Islet precursor cell (in vitro differentiated cells): ENCODE measurements around the gene FYB1.
"Not testable (repeated sequence)": the region's sequence is repeated elsewhere in the genome, so short reads cannot be mapped to it uniquely, and the experiment has no call there.

Experiments
- DNase-seq: peaks from one replicate; pipeline ENCODE4 v3.0.0-alpha.2; 2018

FYB1 gene, protein sequence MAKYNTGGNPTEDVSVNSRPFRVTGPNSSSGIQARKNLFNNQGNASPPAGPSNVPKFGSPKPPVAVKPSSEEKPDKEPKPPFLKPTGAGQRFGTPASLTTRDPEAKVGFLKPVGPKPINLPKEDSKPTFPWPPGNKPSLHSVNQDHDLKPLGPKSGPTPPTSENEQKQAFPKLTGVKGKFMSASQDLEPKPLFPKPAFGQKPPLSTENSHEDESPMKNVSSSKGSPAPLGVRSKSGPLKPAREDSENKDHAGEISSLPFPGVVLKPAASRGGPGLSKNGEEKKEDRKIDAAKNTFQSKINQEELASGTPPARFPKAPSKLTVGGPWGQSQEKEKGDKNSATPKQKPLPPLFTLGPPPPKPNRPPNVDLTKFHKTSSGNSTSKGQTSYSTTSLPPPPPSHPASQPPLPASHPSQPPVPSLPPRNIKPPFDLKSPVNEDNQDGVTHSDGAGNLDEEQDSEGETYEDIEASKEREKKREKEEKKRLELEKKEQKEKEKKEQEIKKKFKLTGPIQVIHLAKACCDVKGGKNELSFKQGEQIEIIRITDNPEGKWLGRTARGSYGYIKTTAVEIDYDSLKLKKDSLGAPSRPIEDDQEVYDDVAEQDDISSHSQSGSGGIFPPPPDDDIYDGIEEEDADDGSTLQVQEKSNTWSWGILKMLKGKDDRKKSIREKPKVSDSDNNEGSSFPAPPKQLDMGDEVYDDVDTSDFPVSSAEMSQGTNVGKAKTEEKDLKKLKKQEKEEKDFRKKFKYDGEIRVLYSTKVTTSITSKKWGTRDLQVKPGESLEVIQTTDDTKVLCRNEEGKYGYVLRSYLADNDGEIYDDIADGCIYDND

DNA sequence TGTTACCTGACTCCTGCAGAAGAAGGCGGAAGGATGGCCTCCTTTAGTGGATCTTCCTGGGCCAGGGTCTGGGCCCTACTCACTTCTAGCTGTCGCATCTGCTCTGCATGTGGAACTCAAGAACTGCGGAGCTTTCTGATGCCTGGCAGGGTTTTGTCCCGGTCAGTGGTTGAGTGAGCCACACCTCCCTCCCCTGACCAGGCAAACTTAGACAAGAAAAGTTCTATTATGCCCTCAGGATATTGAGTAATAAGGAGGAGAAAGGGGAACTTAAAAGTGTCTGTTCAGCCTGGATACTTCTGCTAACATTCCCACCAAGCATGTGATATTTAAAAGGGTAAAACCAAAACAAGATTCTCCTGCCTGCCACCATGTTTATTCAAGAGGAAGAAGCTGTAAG is at the start of gene FYB1:
Gene FYB1, minus strand, starts transcription at position 127 of the 400 bp plus-strand sequence. CDS start 16,603 bp downstream, outside the sequence.
- DNase-seq: peak; percentile 84

- DNase-seq: no peak
Measured at GRCh38 chr5:39267186-39267585, 47.8 kb upstream of the FYB1 start.

GRCh38 chr5:39266442-39266841 is 47.1 kb upstream of the FYB1 start:
- DNase-seq: no peak

DNA sequence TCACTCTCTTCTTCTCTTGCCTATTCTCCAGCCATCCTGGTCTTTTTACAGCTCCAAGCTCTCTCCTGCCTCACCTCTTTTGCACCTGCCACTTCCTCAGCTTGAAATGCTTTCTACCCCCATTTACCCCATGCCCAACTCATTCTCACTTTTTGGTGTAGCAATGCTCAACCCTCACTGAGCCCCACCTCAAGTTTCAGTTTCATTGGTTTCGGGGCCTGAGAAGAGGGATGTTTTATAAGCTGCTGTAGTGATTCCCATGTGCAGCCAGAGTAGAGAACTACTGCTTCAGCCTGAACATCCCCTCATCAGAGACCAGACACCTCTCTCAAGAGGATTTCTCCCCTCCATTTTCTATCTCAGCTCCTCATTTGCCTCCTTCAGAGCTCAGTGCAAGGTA is 45.2 kb upstream of the FYB1 start:
- DNase-seq: no peak

DNA sequence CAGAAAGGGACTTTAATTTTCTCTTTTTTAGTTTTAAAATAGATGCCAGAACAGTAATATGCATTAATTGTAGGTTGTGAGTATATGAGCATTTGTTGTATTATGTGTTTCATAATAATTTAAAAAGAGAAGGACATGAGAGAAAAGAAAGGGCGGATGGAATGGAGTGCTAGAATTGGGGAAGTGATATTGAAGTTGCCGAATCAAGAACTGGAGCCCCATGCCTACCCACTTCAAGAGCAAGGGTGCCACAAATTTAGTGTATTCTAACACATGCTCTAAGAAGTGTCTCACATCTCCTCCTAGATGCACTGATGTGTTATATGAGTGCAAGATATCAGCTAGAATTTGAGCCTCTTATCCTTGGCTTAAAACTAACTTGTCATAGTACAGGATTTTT is 43.6 kb upstream of the FYB1 start:
- DNase-seq: no peak

GRCh38 chr5:39260095-39260494 is 40.7 kb upstream of the FYB1 start:
- no peak for DNase-seq

- no peak for DNase-seq
Measured at GRCh38 chr5:39257554-39257953, 38.2 kb upstream of the FYB1 start.

- DNase-seq: no peak
Measured at GRCh38 chr5:39256477-39257235, 37.3 kb upstream of the FYB1 start.

- no peak for DNase-seq
Measured at GRCh38 chr5:39255406-39255805, 36.0 kb upstream of the FYB1 start.

- DNase-seq: no peak
Measured at GRCh38 chr5:39254671-39255070, 35.3 kb upstream of the FYB1 start.

DNA sequence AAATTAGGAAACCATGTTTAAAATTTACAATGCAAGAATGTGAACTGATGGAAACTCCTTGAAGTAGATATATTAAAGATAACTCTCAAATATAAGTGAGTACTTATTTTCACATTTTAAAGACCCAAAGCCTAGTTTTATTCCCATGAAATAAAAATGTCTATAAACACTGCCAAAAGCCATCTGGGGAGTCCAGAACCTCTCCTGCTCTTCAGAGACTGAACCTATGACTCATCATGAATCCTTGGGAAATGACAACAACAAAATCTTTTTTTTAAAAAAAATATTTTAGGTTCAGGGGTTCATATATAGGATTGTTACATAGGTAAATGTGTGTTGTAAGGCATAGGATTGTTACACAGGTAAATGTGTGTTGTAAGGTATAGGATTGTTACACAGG is 33.8 kb upstream of the FYB1 start:
- no peak for DNase-seq

GRCh38 chr5:39249564-39250274 is 30.4 kb upstream of the FYB1 start:
- DNase-seq: no peak

DNA sequence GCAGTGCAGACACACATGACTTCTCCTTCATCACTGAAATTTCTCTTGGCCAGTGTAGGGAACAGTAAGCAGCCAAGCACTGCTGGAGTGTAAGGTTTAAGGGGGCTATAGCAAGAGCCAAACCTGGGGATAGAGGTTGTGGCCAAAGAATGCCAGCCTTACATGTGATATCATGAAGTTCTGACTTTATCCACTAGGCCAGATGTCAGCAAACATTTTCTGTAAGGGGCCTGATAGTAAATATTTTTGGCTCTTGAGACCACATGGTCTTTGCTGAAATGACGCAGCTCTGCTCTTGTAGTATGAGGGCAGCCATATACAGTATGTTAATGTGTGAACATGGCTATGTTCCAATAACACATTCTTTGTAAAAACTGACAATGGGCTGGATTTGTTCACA is 29.7 kb upstream of the FYB1 start:
- DNase-seq: no peak

GRCh38 chr5:39240750-39241149 is 21.4 kb upstream of the FYB1 start:
- no peak for DNase-seq

GRCh38 chr5:39238366-39239105 is 19.2 kb upstream of the FYB1 start:
- DNase-seq: no peak

GRCh38 chr5:39236718-39237117 is 17.4 kb upstream of the FYB1 start:
- no peak for DNase-seq

GRCh38 chr5:39235648-39236047 is 16.3 kb upstream of the FYB1 start:
- no peak for DNase-seq

DNA sequence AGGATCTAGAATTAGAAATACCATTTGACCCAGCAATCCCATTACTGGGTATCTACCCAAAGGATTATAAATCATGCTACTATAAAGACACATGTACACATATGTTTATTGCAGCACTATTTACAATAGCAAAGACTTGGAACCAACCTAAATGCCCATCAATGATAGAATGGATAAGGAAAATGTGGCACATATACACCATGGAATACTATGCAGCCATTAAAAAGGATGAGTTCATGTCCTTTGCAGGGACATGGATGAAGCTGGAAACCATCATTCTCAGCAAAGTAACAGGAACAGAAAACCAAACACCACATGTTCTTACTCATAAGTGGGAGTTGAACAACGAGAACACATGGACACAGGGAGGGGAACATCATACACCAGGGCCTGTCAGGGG is 15.1 kb upstream of the FYB1 start:
- DNase-seq: not testable (repeated sequence)

DNA sequence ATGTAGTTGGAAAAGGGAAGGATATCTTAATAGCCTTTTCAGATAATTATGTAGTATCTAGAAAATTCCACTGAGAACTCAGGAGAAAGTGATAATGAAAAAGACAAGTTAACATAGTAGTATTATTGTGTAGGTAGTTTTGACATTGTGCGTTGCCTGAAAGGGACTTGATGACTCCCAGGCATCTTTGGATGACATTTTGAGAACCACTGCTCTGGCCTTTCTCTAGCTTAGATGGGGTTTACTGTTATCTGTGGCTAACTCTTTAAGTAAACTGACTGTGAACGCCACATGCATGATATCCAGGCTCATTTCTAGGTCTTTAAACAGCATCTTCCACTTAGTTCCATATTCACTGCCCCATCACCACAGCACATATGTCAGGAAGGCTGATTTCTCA is 14.4 kb upstream of the FYB1 start:
- DNase-seq: no peak

DNA sequence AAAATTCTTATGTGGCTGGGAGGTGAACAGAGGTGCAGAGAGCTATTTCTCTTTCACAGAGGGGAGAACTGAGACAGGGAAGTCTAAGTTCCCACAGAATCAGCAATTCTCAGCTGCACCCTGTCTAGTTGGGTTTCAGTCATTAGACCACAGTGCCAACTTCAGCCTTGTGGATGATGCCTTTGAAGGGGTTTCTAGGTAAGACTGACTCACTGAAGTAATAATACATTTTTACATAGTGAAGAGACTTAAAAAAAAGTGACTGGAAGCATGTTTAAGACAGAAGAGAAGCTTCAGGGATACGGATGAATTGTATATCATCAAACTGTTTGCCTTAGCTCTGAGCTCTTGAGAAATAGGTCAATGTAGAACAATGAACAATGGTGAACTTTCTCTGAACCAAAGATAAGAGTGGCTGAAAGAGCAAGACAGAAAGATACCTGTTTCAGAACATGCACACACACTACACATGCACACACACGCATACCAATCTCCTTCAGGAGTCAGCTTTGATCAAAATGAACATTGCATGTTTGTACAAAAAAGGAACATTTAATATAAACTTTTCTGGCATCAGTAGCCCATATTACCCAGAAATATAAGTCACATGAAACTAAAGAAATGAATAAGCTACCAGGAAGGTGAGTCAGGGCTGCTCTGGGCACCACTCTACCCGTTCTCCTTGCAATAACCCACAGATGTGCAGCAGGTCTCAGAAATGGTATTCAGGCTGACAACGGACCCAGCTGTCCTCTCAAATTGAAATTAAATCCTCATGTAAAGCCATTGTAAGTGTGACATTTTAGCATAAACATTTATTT is 12.6 kb upstream of the FYB1 start:
- no peak for DNase-seq

DNA sequence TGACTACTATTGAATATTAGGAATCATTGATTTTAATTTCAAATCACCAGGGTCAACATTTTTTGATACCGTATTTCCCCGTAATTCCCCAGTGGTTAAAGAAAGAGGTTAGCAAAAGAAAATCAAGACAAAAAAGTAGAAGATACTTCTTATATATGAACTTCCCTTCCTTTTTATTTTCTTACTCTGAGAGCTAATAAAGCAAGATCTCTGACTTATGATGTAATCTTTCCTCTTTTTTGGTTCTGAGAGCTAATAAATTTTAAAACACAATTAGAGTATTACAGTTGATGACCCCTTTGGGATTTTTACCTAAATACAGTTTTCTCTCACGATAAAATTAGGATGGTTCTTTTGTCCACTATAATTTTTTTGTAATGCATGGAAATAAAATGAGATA is 9.2 kb upstream of the FYB1 start:
- DNase-seq: no peak
